ENCODE results near the gene CYBRD1.

Gene CYBRD1

GRCh38 chr2:171557363-171557762 is 35.1 kb downstream of the CYBRD1 start:
- in situ Hi-C loops (cut with HindIII; ENCODE audit: low pct_ligation_motif_present, low sequenced_read_pairs) = no loop called here

GRCh38 chr2:171563301-171563700 is 41.0 kb downstream of the CYBRD1 start:
- DNase-seq = no peak
- H3K4me3 ChIP-seq (ENCODE audit: low read depth, low read length) = no peak overlapping the region
- H3K36me3 ChIP-seq (replicated peaks) = no peaks in the 10 kb centered on the region
- no peak for TF ChIP-seq CTCF (IDR thresholded peaks at IDR 0.05; ENCODE audit: low read depth, low read length, missing control alignments)
- in situ Hi-C loops (cut with HindIII; ENCODE audit: low pct_ligation_motif_present, low sequenced_read_pairs) = no loop called here
- H3K27me3 ChIP-seq (replicated peaks) = no peaks in the 10 kb centered on the region
- H3K27ac ChIP-seq = no peak overlapping the region

More at GRCh38 chr2:171557363-171557762, 35.1 kb downstream of the CYBRD1 start:
- DNase-seq = no peak
- TF ChIP-seq CTCF (IDR thresholded peaks at IDR 0.05; ENCODE audit: low read depth, low read length, missing control alignments) = no peak
- Histone ChIP-seq H3K27ac (no peak overlapping the region), H3K36me3 (replicated peaks) (peaks cover 4% of the 10 kb centered on the region), H3K27me3 (replicated peaks) (no peaks in the 10 kb centered on the region), H3K4me3 (ENCODE audit: low read depth, low read length) (no peak overlapping the region)

GRCh38 chr2:171564463-171564862 is 42.2 kb downstream of the CYBRD1 start:
- no peak for DNase-seq
- no peak for TF ChIP-seq CTCF (IDR thresholded peaks at IDR 0.05; ENCODE audit: low read depth, low read length, missing control alignments)
- H3K27me3 ChIP-seq (replicated peaks) = no peaks in the 10 kb centered on the region
- no peak overlapping the region for H3K27ac ChIP-seq
- no peaks in the 10 kb centered on the region for H3K36me3 ChIP-seq (replicated peaks)
- in situ Hi-C loops (cut with HindIII; ENCODE audit: low pct_ligation_motif_present, low sequenced_read_pairs) = no loop called here
- no peak overlapping the region for H3K4me3 ChIP-seq (ENCODE audit: low read depth, low read length)

GRCh38 chr2:171566057-171566456 is 43.8 kb downstream of the CYBRD1 start:
- Histone ChIP-seq H3K4me3 (ENCODE audit: low read depth, low read length) (no peak overlapping the region), H3K36me3 (replicated peaks) (no peaks in the 10 kb centered on the region), H3K27me3 (replicated peaks) (no peaks in the 10 kb centered on the region), H3K27ac (no peak overlapping the region)
- in situ Hi-C loops (cut with HindIII; ENCODE audit: low pct_ligation_motif_present, low sequenced_read_pairs) = no loop called here
- DNase-seq = no peak
- TF ChIP-seq CTCF (IDR thresholded peaks at IDR 0.05; ENCODE audit: low read depth, low read length, missing control alignments) = no peak

- Histone ChIP-seq H3K27ac (no peak overlapping the region), H3K4me3 (ENCODE audit: low read depth, low read length) (no peak overlapping the region), H3K36me3 (replicated peaks) (no peaks in the 10 kb centered on the region), H3K27me3 (replicated peaks) (no peaks in the 10 kb centered on the region)
- in situ Hi-C loops (cut with HindIII; ENCODE audit: low pct_ligation_motif_present, low sequenced_read_pairs) = no loop called here
- DNase-seq = no peak
- TF ChIP-seq CTCF (IDR thresholded peaks at IDR 0.05; ENCODE audit: low read depth, low read length, missing control alignments) = no peak
Observed at GRCh38 chr2:171566753-171567152, 44.5 kb downstream of the CYBRD1 start.

- in situ Hi-C loops (cut with HindIII; ENCODE audit: low pct_ligation_motif_present, low sequenced_read_pairs) = no loop called here
- no peaks in the 10 kb centered on the region for H3K27me3 ChIP-seq (replicated peaks)
- no peak for DNase-seq
Observed at GRCh38 chr2:171568089-171568488, 45.8 kb downstream of the CYBRD1 start.

More at GRCh38 chr2:171568089-171568488, 45.8 kb downstream of the CYBRD1 start:
- Histone ChIP-seq H3K4me3 (ENCODE audit: low read depth, low read length) (no peak overlapping the region), H3K27ac (no peak overlapping the region), H3K36me3 (replicated peaks) (no peaks in the 10 kb centered on the region)
- TF ChIP-seq CTCF (IDR thresholded peaks at IDR 0.05; ENCODE audit: low read depth, low read length, missing control alignments) = no peak

Measured in brain microvascular endothelial cell (primary cell).